ENCODE data around the gene RABGAP1L.

DNA sequence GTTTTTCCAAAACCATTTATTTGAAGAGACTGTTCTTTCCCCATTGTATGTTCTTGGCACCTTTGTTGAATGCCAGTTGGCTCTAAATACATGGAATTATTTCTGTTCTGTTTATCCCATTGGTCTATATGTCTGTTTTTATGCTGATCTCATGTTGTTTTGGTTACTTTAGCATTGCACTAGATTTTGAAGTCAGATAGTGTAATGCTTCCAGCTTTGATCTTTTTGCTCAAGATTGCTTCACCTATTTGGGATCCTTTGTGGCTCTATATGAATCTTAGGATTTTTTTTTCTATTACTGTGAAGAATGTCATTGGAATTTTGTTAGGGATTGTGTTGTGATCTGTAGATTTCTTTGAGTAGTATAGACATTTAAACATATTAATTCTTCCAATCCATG, 149.3 kb downstream of the RABGAP1L start:
- TF ChIP-seq CREB1 (IDR thresholded peaks at IDR 0.05; ENCODE audit: low read depth): no peak
- TF ChIP-seq ZSCAN29 (IDR thresholded peaks at IDR 0.05): no peak
- TF ChIP-seq SIN3A (IDR thresholded peaks at IDR 0.05; ENCODE audit: low read depth, low read length): no peak

Data from GM12878 (cell line).